B cell (primary cell): Measurements from ENCODE around the gene KRT6B.

ENCODE experiments used
- EZH2 ChIP-seq: IDR thresholded peaks from 2 replicates; pipeline ENCODE4 v1.6.1; 2012; ENCODE audit warnings: borderline replicate concordance, low read depth, mild to moderate bottlenecking, moderate library complexity, low read length; ENCODE audit not compliant: insufficient read depth, poor library complexity, severe bottlenecking
- TF ChIP-seq, protein P1 (sequence below): fragments of 200-600 bp; IDR thresholded peaks from one replicate; pipeline ENCODE4 v1.8.0; 2022; ENCODE audit warnings: antibody characterized with exemption, mild to moderate bottlenecking

DNA sequence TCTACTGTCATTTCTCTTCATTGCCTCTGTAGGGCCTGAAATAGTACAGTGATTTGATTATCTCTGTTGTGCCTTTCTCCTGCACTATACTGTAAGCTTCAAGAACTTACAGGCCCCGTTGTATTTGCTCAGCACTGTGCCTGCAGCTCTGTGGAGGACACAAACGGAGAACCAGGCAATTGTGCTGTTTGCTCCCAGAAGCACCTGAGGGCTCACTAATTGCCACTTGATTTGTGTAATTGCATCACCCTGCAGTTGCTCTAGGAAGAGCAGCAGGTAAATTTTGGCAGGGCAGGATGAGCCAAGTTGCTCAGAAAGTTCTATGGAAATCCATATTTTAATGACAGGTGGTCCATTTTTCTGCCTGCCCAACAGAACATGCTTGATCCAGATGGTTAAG is 34.2 kb downstream of the KRT6B start:
- TF ChIP-seq, protein P1, sequence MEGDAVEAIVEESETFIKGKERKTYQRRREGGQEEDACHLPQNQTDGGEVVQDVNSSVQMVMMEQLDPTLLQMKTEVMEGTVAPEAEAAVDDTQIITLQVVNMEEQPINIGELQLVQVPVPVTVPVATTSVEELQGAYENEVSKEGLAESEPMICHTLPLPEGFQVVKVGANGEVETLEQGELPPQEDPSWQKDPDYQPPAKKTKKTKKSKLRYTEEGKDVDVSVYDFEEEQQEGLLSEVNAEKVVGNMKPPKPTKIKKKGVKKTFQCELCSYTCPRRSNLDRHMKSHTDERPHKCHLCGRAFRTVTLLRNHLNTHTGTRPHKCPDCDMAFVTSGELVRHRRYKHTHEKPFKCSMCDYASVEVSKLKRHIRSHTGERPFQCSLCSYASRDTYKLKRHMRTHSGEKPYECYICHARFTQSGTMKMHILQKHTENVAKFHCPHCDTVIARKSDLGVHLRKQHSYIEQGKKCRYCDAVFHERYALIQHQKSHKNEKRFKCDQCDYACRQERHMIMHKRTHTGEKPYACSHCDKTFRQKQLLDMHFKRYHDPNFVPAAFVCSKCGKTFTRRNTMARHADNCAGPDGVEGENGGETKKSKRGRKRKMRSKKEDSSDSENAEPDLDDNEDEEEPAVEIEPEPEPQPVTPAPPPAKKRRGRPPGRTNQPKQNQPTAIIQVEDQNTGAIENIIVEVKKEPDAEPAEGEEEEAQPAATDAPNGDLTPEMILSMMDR, result no peak
- no peak for TF ChIP-seq EZH2
